Activated T-cell treated with anti-CD3 and anti-CD28 coated beads, Interleukin-2, amount 50 U/mL, for 24 hours (primary cell): Measurements from ENCODE around the gene PUM2.
A peak's percentile ranks its signal among the peaks of the same experiment; 100 is the strongest.

Experiments
- DNase-seq: peaks from one replicate; pipeline ENCODE4 v3.0.0-alpha.2; 2020
- H3K27ac Mint-ChIP-seq: 2 replicates; pipeline ENCODE4 v1.8.0; 2020; ENCODE audit warnings: mild to moderate bottlenecking, mixed read lengths
- H3K27me3 Mint-ChIP-seq: 2 replicates; pipeline ENCODE4 v1.8.0; 2020; ENCODE audit warnings: mixed read lengths
- H3K36me3 Mint-ChIP-seq: 2 replicates; pipeline ENCODE4 v1.8.0; 2020; ENCODE audit warnings: low read depth, mixed read lengths
- H3K4me1 Mint-ChIP-seq: 2 replicates; pipeline ENCODE4 v1.8.0; 2020; ENCODE audit warnings: low read depth, mixed read lengths
- H3K4me3 Mint-ChIP-seq: 2 replicates; pipeline ENCODE4 v1.8.0; 2020; ENCODE audit warnings: mild to moderate bottlenecking, moderate library complexity, mixed read lengths
- H3K9me3 Mint-ChIP-seq: 2 replicates; pipeline ENCODE4 v1.8.0; 2020; ENCODE audit warnings: mixed read lengths

PUM2 gene, protein sequence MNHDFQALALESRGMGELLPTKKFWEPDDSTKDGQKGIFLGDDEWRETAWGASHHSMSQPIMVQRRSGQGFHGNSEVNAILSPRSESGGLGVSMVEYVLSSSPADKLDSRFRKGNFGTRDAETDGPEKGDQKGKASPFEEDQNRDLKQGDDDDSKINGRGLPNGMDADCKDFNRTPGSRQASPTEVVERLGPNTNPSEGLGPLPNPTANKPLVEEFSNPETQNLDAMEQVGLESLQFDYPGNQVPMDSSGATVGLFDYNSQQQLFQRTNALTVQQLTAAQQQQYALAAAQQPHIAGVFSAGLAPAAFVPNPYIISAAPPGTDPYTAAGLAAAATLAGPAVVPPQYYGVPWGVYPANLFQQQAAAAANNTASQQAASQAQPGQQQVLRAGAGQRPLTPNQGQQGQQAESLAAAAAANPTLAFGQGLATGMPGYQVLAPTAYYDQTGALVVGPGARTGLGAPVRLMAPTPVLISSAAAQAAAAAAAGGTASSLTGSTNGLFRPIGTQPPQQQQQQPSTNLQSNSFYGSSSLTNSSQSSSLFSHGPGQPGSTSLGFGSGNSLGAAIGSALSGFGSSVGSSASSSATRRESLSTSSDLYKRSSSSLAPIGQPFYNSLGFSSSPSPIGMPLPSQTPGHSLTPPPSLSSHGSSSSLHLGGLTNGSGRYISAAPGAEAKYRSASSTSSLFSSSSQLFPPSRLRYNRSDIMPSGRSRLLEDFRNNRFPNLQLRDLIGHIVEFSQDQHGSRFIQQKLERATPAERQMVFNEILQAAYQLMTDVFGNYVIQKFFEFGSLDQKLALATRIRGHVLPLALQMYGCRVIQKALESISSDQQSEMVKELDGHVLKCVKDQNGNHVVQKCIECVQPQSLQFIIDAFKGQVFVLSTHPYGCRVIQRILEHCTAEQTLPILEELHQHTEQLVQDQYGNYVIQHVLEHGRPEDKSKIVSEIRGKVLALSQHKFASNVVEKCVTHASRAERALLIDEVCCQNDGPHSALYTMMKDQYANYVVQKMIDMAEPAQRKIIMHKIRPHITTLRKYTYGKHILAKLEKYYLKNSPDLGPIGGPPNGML

DNA sequence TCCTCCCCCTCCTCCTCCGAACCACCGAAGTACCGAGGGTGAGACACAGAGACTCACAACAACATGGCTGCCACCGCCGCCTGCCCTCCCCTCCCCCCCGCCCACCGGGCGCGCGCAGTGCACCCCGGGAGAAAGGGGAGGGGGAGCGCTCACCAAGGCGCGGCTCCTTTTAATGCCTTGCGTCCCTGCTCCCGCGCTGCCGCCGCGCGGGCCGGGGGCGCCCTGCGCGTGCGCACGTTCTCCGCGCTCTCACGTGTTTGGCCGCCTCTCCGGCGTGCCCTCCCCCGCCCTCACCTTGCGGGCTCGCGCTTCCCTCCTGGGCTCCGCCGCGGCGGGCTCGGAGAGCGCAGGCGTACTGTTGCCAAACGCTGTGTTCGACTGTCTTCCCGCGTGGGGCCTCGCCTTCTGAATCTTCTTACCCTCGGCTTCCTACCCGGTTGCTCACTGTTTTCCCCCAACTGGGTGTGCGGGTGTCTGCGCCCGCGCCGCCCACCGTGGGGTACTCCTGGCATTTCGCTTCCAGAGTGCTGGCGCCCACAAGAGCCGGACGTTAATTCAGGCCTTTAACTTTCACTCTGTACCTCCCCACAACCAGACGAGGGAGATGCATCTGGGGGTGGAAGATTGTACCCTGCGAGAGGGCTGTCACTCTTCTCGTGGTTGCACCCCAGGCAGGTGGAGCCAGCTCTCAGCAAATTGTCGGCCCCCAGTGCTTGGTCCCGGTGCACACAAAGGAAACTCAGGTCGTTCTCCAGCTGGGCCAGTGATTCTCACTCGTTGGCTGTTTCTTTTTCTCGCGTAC is at the start of gene PUM2:
Gene PUM2, minus strand, starts transcription at position 92 of the 802 bp plus-strand sequence. CDS start 23,484 bp downstream, outside the sequence.
- Mint-ChIP-seq H3K4me1 (peaks cover 28% of the 10 kb centered on the region), H3K4me3 (no peak within 1 kb of the TSS), H3K36me3 (peaks cover 38% of the 10 kb centered on the region), H3K27me3 (no peaks in the 10 kb centered on the region), H3K9me3 (no peaks in the 10 kb centered on the region), H3K27ac (peak within 1 kb of the TSS; percentile 97)
- DNase-seq = peak; percentile 96

DNA sequence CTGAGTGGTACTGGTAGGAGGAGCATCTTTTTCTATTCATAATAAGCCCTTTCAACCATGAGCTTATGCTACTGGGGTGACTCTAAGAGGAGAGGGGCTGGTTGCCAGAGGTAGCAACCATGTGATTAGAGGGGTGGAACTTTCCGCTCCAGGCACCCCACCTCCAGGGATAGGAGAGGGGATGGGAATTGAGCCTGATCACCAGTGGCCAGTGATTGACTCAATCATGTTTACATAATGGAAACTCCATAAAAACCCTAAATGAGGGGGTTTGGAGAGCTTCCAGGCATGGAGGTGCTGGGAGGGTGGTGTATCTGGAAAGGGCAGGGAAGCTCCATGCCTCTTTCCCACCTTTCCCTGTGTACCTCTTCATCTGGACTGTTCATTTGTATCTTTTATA is 49.7 kb upstream of the PUM2 start:
- Mint-ChIP-seq H3K4me3 (no peak overlapping the region), H3K4me1 (no peaks in the 10 kb centered on the region), H3K27me3 (no peaks in the 10 kb centered on the region), H3K36me3 (no peaks in the 10 kb centered on the region), H3K27ac (no peak overlapping the region), H3K9me3 (no peaks in the 10 kb centered on the region)
- DNase-seq = no peak

DNA sequence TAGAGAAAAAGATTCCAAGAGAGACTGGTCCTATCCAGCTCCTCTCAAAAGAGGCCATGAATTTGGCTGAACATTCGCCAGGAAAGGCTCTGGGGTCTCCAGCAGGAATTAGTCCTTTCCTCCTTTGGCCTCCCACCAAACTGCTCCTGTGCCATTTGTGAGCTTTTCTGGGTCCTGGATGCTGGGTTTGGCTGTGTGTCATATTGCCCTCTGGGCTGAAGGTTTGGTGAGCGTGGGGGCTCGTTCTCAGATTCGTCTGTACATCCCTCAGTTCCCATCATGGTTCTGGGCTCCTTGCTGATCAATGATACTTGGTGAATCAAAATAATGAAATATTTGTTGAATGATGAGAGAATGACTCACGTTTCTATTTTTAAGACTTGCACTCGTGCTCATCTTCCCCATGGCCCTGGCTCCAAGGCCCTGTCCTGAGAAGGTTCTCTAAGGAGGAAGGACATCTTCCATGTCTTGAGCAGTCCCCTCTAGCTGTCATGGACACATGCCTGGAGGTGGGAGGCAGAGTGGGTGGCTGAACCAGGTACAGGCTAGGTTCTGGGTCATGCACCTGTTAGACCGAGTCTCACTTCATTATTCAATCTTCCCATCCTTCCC is 48.4 kb upstream of the PUM2 start:
- H3K36me3 Mint-ChIP-seq = no peaks in the 10 kb centered on the region
- H3K4me3 Mint-ChIP-seq = no peak overlapping the region
- DNase-seq = no peak
- H3K27ac Mint-ChIP-seq = no peak overlapping the region
- no peaks in the 10 kb centered on the region for H3K4me1 Mint-ChIP-seq
- no peaks in the 10 kb centered on the region for H3K27me3 Mint-ChIP-seq
- no peaks in the 10 kb centered on the region for H3K9me3 Mint-ChIP-seq

DNA sequence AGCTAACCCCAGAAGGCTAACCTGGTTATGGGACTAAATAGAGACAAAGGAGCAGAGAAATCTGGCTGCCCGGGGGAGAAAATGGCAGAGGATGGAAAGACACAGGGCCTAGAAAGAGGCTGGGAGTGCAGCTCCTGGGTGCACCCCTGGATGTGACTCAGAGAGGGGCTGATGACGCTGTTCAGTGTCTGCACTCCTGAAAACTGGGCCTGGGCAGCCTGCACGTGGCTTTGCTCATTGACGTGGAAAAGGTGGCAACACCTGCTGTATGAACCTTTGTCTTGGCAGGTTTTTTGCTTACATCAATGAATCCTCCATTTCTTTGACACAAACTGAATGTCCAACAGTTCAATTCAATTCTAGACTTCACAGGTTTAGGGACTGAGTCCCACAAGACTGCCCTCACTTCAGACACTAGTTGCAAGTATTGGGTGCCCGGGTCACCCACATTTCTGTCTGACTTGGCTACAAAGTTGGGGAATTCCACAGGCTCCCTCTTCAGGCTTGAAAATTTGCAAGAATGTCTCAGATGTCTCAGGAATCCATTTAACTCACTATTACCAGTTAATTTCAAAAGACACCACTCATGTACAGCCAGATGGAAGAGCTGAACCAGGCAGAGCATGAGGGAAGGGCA is 47.3 kb upstream of the PUM2 start:
- Mint-ChIP-seq H3K36me3 (no peaks in the 10 kb centered on the region), H3K4me1 (no peaks in the 10 kb centered on the region), H3K9me3 (no peaks in the 10 kb centered on the region), H3K27ac (no peak overlapping the region), H3K27me3 (no peaks in the 10 kb centered on the region), H3K4me3 (no peak overlapping the region)
- no peak for DNase-seq

DNA sequence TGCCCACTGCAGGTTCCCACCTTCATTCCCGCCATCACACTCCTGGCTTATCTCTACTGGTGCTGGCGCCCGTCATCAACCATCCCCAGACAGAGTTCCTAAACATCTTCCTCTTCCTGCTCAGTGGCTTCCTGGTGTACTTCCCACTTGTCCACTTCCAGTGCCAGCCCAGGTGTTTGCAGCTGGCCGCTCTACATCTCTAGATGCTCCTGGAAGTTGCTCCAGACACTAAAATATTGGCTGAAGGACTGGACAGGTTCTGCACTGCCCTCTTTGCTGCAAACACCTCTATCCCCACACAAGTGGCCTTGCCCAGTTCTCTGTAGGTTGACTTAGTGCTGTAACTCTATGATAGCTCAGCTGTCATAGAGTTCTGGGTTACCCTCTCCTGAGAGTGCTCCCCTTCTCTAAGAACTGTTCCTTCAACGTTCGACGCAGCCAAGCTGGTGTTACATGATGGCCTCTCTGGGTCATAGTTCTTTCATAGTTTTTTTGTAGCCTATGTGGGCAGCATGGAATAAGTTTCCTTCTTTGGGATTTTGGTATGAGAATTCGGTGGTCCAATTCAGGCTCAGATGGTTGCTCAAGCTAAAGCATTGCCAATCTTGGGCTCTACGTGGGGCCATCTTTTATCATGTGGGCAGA is 45.8 kb upstream of the PUM2 start:
- Mint-ChIP-seq H3K4me3 (no peak overlapping the region), H3K4me1 (no peaks in the 10 kb centered on the region), H3K9me3 (no peaks in the 10 kb centered on the region), H3K36me3 (no peaks in the 10 kb centered on the region), H3K27me3 (no peaks in the 10 kb centered on the region), H3K27ac (no peak overlapping the region)
- DNase-seq = no peak

DNA sequence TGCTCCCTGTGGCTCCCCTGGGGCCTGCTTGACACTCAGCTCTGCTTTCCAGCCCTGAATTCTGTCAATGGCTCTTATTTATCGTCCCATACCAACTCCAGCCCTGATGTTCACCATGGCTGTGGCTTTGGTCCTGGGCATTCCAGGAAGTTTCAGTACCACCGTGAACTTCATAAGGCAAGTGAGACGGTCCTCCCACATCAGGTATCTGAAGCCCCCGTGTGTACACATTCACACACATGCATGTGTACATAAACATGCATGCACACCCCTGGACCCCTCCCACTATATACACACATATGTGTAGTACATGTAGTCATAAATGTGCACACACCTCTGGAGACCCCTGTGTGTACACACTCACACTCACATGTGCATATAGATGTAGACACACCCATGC is 43.3 kb upstream of the PUM2 start:
- no peak for DNase-seq
- H3K4me1 Mint-ChIP-seq = no peaks in the 10 kb centered on the region
- no peaks in the 10 kb centered on the region for H3K36me3 Mint-ChIP-seq
- no peak overlapping the region for H3K27ac Mint-ChIP-seq
- no peaks in the 10 kb centered on the region for H3K27me3 Mint-ChIP-seq
- no peak overlapping the region for H3K4me3 Mint-ChIP-seq
- no peaks in the 10 kb centered on the region for H3K9me3 Mint-ChIP-seq

DNA sequence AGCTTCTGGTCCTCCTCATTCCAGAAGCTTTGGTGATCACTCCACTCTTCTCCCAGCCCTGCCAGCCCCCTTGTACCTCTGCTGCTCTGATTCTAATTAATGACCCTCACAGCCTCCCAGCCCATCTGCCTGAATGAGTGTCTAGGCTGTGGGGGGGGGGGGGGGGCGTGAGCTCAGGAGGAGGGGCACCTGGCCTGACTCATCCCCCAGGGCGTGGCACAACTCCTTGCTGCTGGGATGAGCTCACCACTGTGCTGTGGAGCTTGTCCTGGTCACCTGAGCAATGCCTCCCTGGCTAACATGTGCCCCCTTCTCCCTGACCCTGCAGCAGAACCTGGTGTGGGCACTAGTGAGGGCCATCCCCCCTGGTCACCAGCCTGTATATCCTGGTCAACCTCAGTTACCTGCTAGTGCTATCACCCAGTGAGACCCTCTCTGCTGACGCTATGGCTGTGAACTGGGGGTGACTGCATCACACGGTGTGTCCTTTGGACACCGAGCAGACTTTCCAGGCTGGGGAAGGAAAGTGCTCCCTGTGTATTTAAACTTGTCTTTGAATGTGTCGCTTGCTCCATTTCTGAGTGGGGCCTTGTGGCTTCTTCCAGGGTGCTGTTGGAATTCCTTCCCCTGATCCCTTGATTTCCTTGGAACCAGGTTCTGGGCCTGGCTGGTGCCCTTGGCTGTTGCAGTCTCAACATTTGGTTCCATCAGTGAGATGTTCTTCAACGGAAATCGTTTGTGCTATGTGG is 41.5 kb upstream of the PUM2 start:
- Mint-ChIP-seq H3K36me3 (no peaks in the 10 kb centered on the region), H3K27me3 (no peaks in the 10 kb centered on the region)

DNA sequence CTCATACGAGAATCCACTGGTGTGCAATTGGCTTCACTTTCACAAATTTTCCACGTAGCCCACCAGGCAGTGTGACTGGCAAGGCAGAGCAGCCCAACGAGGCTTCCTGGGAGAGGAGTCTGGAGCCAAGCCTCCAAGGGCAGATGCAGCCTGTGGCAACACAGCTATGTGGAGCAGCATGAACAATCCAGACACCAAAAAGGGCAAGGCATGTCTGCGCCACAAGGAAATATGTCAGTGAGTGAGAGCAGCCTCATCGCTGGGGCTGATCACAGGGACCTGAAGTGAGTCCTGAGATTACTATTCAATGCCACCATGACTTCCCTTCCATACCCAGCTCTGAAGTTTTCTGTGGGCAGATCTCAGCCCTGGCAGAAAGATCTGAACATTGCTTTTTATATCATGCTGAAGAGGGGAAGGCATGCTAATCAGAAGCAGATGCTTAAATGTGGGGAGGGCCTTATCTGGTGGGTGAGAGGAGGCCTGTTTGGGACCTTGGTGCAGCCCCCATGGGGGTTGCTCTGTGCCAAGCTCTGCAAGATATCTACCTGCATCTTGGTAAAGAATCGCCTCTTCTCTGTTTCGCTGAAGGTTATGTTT is 40.0 kb upstream of the PUM2 start:
- Mint-ChIP-seq H3K27ac (no peak overlapping the region), H3K27me3 (no peaks in the 10 kb centered on the region)

More for the DNA sequence above, 41.5 kb upstream of the PUM2 start:
- H3K9me3 Mint-ChIP-seq = no peaks in the 10 kb centered on the region
- no peaks in the 10 kb centered on the region for H3K4me1 Mint-ChIP-seq
- no peak overlapping the region for H3K27ac Mint-ChIP-seq
- no peak for DNase-seq
- no peak overlapping the region for H3K4me3 Mint-ChIP-seq

DNA sequence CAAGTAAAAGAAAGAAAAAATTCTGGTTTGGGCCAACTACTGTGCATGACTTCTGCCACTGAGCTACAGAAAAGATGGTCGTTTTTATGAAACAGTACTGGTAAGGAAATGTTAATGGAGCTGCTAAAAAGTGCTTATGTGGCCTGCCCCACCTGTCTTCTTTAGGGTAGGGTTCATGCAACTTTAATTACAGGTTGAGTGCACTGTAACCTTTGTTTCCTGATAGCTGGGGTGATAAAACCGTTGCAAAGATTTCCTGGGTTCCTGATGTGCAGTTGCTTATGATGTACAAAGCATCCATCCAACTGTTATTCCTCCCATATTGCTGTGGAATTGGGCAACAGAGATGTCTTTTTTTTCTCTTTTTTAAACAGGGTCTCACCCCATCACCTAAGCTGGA is 34.3 kb upstream of the PUM2 start:
- Mint-ChIP-seq H3K27me3 (no peaks in the 10 kb centered on the region), H3K4me3 (no peak overlapping the region), H3K27ac (no peak overlapping the region), H3K9me3 (no peaks in the 10 kb centered on the region), H3K4me1 (no peaks in the 10 kb centered on the region), H3K36me3 (no peaks in the 10 kb centered on the region)
- DNase-seq = no peak

More for the DNA sequence above, 40.0 kb upstream of the PUM2 start:
- Mint-ChIP-seq H3K4me3 (no peak overlapping the region), H3K36me3 (no peaks in the 10 kb centered on the region), H3K4me1 (no peaks in the 10 kb centered on the region), H3K9me3 (no peaks in the 10 kb centered on the region)
- no peak for DNase-seq

DNA sequence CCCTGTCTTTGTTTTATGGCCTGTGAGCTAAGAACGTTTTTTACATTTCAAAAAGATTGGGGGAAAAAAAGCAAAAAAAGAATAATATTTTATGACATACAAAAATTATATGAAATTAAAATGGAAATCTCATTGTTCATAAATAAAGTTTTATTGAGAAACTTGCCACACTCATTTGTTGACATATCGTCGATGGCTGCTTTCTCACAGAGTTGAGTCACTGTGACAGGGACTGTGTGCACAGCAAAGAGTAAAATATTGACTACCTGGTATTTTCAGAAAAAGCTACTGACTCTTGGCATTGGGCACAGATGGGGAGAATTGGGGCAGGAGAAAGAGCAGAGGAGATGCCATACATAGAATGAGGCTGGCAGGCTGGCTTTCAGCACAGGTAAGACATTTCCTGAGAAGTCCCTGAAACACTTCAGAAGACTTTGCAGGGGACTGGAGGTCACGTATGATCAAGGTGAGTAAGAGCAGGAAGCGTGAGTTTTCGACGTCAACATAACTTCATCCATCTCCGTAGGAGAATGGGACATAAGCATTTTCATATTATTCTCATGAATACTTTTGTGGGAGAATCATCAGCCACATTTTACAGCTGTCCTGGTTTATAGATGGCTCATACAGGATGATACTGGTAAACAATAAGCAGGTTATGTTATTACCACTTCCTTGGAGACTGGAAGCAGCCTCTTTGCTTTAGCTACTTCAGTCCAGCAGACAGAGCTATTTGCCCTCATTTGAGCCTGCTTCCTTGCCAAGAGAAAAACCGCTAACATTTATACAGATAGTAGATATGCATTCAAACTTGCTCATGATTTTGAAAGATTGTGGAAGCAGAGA is 32.5 kb upstream of the PUM2 start:
- Mint-ChIP-seq H3K4me1 (no peaks in the 10 kb centered on the region), H3K36me3 (no peaks in the 10 kb centered on the region), H3K9me3 (no peaks in the 10 kb centered on the region), H3K27ac (no peak overlapping the region), H3K27me3 (no peaks in the 10 kb centered on the region), H3K4me3 (no peak overlapping the region)
- no peak for DNase-seq

DNA sequence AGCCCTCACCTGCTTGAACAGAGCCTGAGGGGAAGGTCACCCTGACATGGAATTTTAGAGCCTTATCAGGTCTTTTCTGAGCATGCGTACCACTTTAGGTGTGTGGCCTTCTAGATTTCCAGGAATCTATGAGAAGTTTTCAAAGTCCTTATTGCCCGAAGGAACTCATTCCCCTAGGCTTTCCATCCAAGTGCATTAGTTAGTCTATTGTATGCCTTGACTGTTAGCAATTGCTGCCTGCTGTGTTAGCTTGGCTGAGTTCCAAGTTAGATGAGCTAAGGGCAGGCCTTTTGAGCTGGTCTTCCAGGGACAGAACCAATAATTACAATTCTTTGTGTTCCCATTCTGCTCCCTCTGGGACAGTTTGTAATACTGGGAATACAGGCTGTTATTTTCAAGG is 30.8 kb upstream of the PUM2 start:
- DNase-seq = no peak
- no peak overlapping the region for H3K4me3 Mint-ChIP-seq
- no peak overlapping the region for H3K27ac Mint-ChIP-seq
- H3K4me1 Mint-ChIP-seq = no peaks in the 10 kb centered on the region
- peaks cover 2% of the 10 kb centered on the region for H3K27me3 Mint-ChIP-seq
- no peaks in the 10 kb centered on the region for H3K36me3 Mint-ChIP-seq
- H3K9me3 Mint-ChIP-seq = no peaks in the 10 kb centered on the region
